ENCODE measurements around the gene TPCN2.

DNA sequence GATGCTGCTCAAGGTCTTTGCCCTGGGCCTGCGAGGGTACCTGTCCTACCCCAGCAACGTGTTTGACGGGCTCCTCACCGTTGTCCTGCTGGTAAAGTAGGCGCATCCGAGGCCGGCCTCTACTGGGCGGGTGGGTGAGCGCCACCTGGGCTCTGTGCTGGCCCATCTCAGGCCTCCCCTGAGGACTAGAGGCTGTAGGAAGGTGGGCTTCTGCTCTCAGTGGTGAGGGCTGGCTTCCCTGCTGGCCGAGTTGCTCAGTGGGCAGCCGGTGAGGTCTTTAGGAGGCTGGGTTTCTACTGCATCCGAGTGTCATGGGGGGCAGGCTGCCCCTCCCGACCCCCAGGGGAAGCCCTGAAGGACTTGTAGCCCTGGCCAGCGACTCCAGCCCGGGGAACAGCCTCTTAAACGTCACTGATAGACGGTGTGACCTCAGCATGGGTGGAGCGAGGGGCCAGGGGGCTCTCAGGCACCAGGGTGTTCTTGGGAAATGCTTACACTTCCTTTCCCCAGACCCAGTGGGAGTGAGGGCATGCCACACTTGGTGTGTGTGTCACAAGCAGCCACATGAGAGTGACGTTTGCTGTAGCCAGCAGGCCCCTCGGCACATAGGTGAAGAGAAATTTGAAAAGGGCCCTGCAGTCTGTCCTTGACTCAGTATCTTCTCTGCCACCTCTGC lies 30.3 kb downstream of the TPCN2 start:
- no peak for TF ChIP-seq RAD21 (CRISPR knock-in tag; conservative IDR thresholded peaks at IDR 0.05 in 1 of 2, IDR thresholded peaks at IDR 0.05 in 1 of 2)
- no peak for TF ChIP-seq SAFB2 (IDR thresholded peaks at IDR 0.05; ENCODE audit: borderline replicate concordance, low read depth, low read length, severe bottlenecking)
- no peak for TF ChIP-seq ZNF175 (CRISPR knock-in tag; IDR thresholded peaks at IDR 0.05; ENCODE audit: low read depth)
- no peak for TF ChIP-seq SMARCA4 (IDR thresholded peaks at IDR 0.05)
- TF ChIP-seq CTCF (IDR thresholded peaks at IDR 0.05 in 2 of 3, conservative IDR thresholded peaks at IDR 0.05 in 1 of 3; ENCODE audit: insufficient read depth in 2 of 3, low read depth in 1 of 3, low read length in 3 of 3), result no peak
- TF ChIP-seq ZNF24 (IDR thresholded peaks at IDR 0.05), result no peak
- TF ChIP-seq MYC (IDR thresholded peaks at IDR 0.05; ENCODE audit: low read depth, low read length), result no peak
- TF ChIP-seq MYC (CRISPR knock-in tag; IDR thresholded peaks at IDR 0.05; ENCODE audit: borderline replicate concordance, low read depth), result no peak
- no peak for TF ChIP-seq ILK (tag; IDR thresholded peaks at IDR 0.05; ENCODE audit: borderline replicate concordance, low read depth)
- TF ChIP-seq JUN (IDR thresholded peaks at IDR 0.05; ENCODE audit: borderline replicate concordance, low read depth, low read length), result no peak
- TF ChIP-seq JUN (CRISPR knock-in tag; IDR thresholded peaks at IDR 0.05; ENCODE audit: borderline replicate concordance), result no peak
- no peak for TF ChIP-seq CHD2 (IDR thresholded peaks at IDR 0.05; ENCODE audit: low read depth, low read length)
- TF ChIP-seq ETS1 (conservative IDR thresholded peaks at IDR 0.05; ENCODE audit: control insufficient read depth, low read depth, low read length), result no peak

All from K562 (cell line).